Placental epithelial cell (primary cell): Measurements from ENCODE around the gene SPTLC1. TPM values are rescaled to one million over a fixed set of nuclear protein-coding genes. Genes with fewer than 3 reads are reported as not detected.

Source experiments
- small RNA-seq: library from RNA; depleted of rRNA; stranded (forward); fragments of <200 nt; gene quantifications from one replicate; pipeline ENCODE3, GENCODE V24; 2012
- total RNA-seq: library from RNA; depleted of rRNA; stranded (reverse); fragments of >200 nt; gene quantifications from 2 replicates; pipeline ENCODE4 v1.2.3, GENCODE V29; 2012

Gene SPTLC1
- 80.5 and 101 TPM in 2 replicates for total RNA-seq

GRCh38 chr9:92115071-92115858, at the start of gene SPTLC1:
Gene SPTLC1 (minus strand): TSS chr9:92115413. CDS start chr9:92115370, 43 bp downstream.

Small RNAs within 50 kb of the gene (small RNA-seq; reads per million reads assigned to genes)
- not detected for gene MTATP6P29
- gene MTND4LP7: not detected

Other genes starting within 250 kb of the SPTLC1 start
- gene ROR2, start 165.2 kb downstream of the SPTLC1 start, total RNA-seq: 21.6 and 25.7 TPM in 2 replicates
- 116 and 207 TPM in 2 replicates for gene IARS1, start 178.3 kb upstream of the SPTLC1 start, total RNA-seq
- 15.3 and 17.1 TPM in 2 replicates for gene NOL8, start 209.9 kb upstream of the SPTLC1 start, total RNA-seq
- 0.87 and 2.0 TPM in 2 replicates for gene CENPP, start 210.5 kb upstream of the SPTLC1 start, total RNA-seq